Embryonic facial prominence (tissue), 1 donor: ENCODE data around the gene ALG9.

Experiments used
- DNase-seq: peaks from one replicate; pipeline ENCODE4 v3.0.0-alpha.2; 2016; ENCODE audit errors: extremely low spot score

ALG9 gene

GRCh38 chr11:111879637-111879960 is 8.2 kb upstream of the ALG9 start:
- no peak for DNase-seq

GRCh38 chr11:111878849-111879636 is 7.7 kb upstream of the ALG9 start, which contains the start of the genes CFAP68 and FDXACB1:
Gene CFAP68, plus strand, starts transcription at chr11:111879541. Its CDS starts 20 bp downstream, at chr11:111879561.
Gene FDXACB1, minus strand, starts transcription at chr11:111879165. Its CDS starts 33 bp downstream, at chr11:111879132.
- DNase-seq: peak; percentile 97

GRCh38 chr11:111878385-111878848 is 7.0 kb upstream of the ALG9 start:
- DNase-seq: peak; percentile 12

- DNase-seq: no peak
Observed at GRCh38 chr11:111871693-111872161, 346 bp upstream of the ALG9 start.

- DNase-seq: no peak
Observed at GRCh38 chr11:111870522-111870885, 877 bp downstream of the ALG9 start.

GRCh38 chr11:111870113-111870512 is 1.3 kb downstream of the ALG9 start:
- no peak for DNase-seq

- no peak for DNase-seq
Observed at GRCh38 chr11:111860257-111860656, 11.1 kb downstream of the ALG9 start.

- no peak for DNase-seq
Observed at GRCh38 chr11:111855506-111855905, 15.9 kb downstream of the ALG9 start.

- no peak for DNase-seq
Observed at GRCh38 chr11:111852103-111852502, 19.3 kb downstream of the ALG9 start.

- no peak for DNase-seq
Observed at GRCh38 chr11:111851636-111852035, 19.7 kb downstream of the ALG9 start.

- DNase-seq: no peak
Observed at GRCh38 chr11:111851067-111851466, 20.3 kb downstream of the ALG9 start.

- no peak for DNase-seq
Observed at GRCh38 chr11:111849631-111850030, 21.8 kb downstream of the ALG9 start.

- DNase-seq: no peak
Observed at GRCh38 chr11:111846636-111847035, 24.7 kb downstream of the ALG9 start.

- DNase-seq: no peak
Observed at GRCh38 chr11:111846063-111846462, 25.3 kb downstream of the ALG9 start.

- DNase-seq: no peak
Observed at GRCh38 chr11:111845276-111846028, 25.9 kb downstream of the ALG9 start.

- DNase-seq: no peak
Observed at GRCh38 chr11:111843661-111844060, 27.7 kb downstream of the ALG9 start.

- peak; percentile 72 for DNase-seq
Observed at GRCh38 chr11:111841370-111842053, 29.9 kb downstream of the ALG9 start.

GRCh38 chr11:111840143-111840542 is 31.2 kb downstream of the ALG9 start:
- DNase-seq: no peak

- no peak for DNase-seq
Observed at GRCh38 chr11:111838054-111838453, 33.3 kb downstream of the ALG9 start.

- no peak for DNase-seq
Observed at GRCh38 chr11:111837366-111837891, 34.0 kb downstream of the ALG9 start.

GRCh38 chr11:111836721-111837120 is 34.7 kb downstream of the ALG9 start:
- DNase-seq: no peak

GRCh38 chr11:111836162-111836561 is 35.2 kb downstream of the ALG9 start:
- no peak for DNase-seq
